ENCODE data around the gene ASTN2. TPM values are rescaled to one million over a fixed set of nuclear protein-coding genes. Genes with fewer than 3 reads are reported as not detected.
A peak's percentile ranks its signal among the peaks of the same experiment; 100 is the strongest.

Gene ASTN2
- total RNA-seq, 4 donors from 2014 or later = 3.3 to 10.2 (median 6.3) TPM

DNA sequence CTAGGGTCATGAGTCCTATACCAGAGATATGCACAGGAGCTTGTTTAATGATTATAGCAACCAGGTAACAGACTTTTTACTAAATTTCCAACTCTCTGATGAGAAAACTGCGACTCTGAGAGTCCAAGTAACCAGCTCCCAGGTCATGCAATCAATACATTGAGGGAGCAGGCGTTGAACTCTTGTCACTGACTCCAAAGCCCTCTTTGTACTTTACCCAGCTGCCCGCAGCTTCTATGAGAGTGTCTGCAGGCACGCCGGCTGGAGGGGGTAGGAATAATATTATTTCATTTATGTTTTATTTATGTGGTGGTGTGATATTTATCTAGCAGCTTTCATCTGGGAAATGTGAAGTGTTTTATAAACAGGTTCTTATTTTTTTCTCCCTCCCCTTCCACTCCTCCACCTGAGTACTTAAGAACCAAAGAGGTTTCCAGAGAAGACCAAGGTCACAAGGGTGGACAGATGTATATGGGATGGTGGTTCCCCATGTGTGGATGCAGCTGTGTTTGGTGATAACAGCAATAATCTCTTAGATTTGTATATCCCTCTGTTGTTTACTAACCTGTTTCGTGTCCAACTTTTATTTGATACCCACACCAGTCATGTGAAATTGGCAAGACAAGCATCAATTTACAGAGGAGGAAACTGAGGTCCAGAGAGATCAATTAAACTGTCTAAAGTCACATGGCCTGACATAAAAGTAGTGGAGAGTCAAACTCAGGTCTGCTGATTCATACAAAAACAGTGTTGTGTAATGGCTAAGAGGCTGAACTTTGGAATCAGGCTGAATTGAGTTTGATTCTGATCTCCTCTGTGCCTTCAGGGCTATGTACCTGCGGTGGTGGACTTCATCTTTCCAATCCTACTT lies 867.9 kb downstream of the ASTN2 start:
- Histone ChIP-seq H3K4me3 (no peak overlapping the region), H3K36me3 (no peaks in the 10 kb centered on the region), H3K27me3 (no peaks in the 10 kb centered on the region), H3K9me3 (no peaks in the 10 kb centered on the region), H3K4me1 (peaks cover 0 to 7% (median 4%) of the 10 kb centered on the region in 4 donors), H3K27ac (peak overlapping the region in 2 of 4 donors; percentile 64 to 84)
- DNase-seq = peak in 1 of 3 donors; percentile 50
- TF ChIP-seq, protein P1, sequence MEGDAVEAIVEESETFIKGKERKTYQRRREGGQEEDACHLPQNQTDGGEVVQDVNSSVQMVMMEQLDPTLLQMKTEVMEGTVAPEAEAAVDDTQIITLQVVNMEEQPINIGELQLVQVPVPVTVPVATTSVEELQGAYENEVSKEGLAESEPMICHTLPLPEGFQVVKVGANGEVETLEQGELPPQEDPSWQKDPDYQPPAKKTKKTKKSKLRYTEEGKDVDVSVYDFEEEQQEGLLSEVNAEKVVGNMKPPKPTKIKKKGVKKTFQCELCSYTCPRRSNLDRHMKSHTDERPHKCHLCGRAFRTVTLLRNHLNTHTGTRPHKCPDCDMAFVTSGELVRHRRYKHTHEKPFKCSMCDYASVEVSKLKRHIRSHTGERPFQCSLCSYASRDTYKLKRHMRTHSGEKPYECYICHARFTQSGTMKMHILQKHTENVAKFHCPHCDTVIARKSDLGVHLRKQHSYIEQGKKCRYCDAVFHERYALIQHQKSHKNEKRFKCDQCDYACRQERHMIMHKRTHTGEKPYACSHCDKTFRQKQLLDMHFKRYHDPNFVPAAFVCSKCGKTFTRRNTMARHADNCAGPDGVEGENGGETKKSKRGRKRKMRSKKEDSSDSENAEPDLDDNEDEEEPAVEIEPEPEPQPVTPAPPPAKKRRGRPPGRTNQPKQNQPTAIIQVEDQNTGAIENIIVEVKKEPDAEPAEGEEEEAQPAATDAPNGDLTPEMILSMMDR (IDR thresholded peaks at IDR 0.05) = no peak
- no peak for TF ChIP-seq POLR2A (IDR thresholded peaks at IDR 0.05)

DNA sequence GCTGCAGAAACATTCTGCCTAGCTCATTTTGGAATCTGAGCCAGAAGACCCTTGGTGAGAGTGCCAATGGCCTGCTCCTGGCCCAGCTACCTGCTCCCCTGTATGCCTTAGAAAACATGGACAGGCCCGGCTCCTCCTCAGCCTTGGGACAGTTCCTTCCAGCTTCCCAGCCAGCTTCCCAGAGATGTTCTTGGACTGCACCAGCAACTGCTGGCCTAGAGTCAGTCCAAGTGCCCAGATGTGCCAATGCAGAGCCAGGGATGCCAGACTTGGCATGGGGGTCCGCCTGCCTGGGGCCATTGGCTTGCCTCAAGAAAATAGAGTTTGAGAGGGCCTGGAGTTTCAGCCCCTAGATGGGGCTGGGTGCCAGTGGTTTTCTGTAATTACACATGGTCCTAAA lies 870.0 kb downstream of the ASTN2 start:
- no peaks in the 10 kb centered on the region for H3K36me3 ChIP-seq
- DNase-seq = no peak
- H3K4me3 ChIP-seq = no peak overlapping the region
- TF ChIP-seq, protein P1 (IDR thresholded peaks at IDR 0.05) = no peak
- TF ChIP-seq POLR2A (IDR thresholded peaks at IDR 0.05) = no peak
- peaks cover 0 to 5% (median 2%) of the 10 kb centered on the region in 4 donors for H3K4me1 ChIP-seq
- no peaks in the 10 kb centered on the region for H3K27me3 ChIP-seq
- no peak overlapping the region for H3K27ac ChIP-seq
- no peaks in the 10 kb centered on the region for H3K9me3 ChIP-seq

DNA sequence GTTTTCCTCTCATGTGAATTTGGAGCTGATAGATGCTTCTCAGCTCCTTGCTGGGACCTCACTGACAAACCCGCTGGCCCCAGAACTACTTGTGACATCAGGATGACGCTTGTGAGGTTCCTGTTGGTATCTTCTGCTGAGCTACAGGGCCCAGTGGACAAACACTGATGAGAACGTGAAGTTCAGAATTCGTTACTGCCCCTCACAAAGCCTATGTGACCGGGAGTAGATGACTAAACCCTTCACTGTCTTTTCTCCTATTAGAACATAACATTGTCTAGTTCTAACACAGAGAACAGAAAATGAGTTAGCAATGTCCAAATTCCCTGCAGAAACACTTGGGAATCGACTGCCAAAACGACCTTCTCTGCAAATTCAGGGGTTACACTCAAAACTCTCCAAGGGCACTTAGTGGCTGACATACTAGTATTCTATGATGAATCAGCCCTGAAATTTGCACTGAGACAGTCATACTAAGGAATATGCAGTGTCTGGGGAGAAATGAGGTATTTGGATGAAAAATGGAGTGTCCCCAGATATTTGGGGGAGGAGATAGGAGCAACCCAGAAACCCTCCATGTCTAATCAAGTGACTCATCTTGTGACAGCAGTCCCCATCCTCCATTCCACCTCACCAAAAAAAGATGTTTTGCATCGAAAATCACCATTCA lies 871.0 kb downstream of the ASTN2 start:
- Histone ChIP-seq H3K4me3 (no peak overlapping the region), H3K27ac (no peak overlapping the region), H3K27me3 (no peaks in the 10 kb centered on the region), H3K36me3 (no peaks in the 10 kb centered on the region), H3K9me3 (no peaks in the 10 kb centered on the region), H3K4me1 (peaks cover 0 to 5% (median 2%) of the 10 kb centered on the region in 4 donors)
- TF ChIP-seq POLR2A (IDR thresholded peaks at IDR 0.05) = no peak
- TF ChIP-seq, protein P1 (IDR thresholded peaks at IDR 0.05) = no peak
- DNase-seq = no peak

DNA sequence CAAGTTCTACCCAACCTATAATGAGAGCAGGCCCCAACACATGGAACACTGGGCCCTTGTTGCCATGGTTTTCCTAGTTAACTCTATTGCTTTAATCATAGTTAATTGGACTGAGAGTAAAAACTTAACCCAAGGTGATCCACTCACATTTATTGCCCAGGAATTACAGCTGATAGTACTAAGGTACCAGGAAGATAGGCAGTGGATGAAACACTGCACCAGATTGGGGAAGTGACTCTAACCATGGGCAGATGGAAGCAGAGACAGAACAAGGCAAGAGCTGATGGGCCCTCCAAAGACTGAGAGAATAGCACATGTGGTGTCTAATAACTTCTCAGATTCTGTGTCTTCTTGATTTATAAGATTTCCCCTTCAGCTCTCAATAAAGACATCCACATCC lies 873.5 kb downstream of the ASTN2 start:
- Histone ChIP-seq H3K27me3 (no peaks in the 10 kb centered on the region), H3K4me3 (no peak overlapping the region), H3K4me1 (no peaks in the 10 kb centered on the region), H3K27ac (no peak overlapping the region), H3K36me3 (no peaks in the 10 kb centered on the region), H3K9me3 (peaks cover 0 to 5% (median 0%) of the 10 kb centered on the region in 4 donors)
- no peak for DNase-seq
- no peak for TF ChIP-seq POLR2A (IDR thresholded peaks at IDR 0.05)
- TF ChIP-seq, protein P1 (IDR thresholded peaks at IDR 0.05) = no peak

DNA sequence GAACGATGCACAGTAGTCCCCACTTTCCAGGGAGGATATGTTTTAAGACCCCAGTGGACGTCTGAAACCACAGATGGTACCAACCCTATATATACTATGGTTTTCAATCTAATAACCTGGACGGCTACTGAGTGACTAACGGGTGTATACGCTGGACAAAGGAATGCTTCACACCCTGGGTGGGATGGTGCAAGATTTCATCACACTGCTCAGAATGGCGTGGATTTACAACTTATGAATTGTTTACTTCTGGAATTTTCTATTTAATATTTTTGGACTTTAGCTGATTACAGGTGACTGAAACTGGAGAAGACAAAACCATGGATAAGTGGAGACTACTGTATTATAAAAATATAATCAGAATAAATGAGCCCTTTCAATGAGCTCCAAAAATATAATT lies 875.3 kb downstream of the ASTN2 start:
- no peak overlapping the region for H3K4me3 ChIP-seq
- H3K4me1 ChIP-seq = no peaks in the 10 kb centered on the region
- H3K27me3 ChIP-seq = no peaks in the 10 kb centered on the region
- DNase-seq = no peak
- H3K27ac ChIP-seq = no peak overlapping the region
- H3K9me3 ChIP-seq = peaks cover 0 to 5% (median 0%) of the 10 kb centered on the region in 4 donors
- H3K36me3 ChIP-seq = no peaks in the 10 kb centered on the region
- no peak for TF ChIP-seq POLR2A (IDR thresholded peaks at IDR 0.05)

DNA sequence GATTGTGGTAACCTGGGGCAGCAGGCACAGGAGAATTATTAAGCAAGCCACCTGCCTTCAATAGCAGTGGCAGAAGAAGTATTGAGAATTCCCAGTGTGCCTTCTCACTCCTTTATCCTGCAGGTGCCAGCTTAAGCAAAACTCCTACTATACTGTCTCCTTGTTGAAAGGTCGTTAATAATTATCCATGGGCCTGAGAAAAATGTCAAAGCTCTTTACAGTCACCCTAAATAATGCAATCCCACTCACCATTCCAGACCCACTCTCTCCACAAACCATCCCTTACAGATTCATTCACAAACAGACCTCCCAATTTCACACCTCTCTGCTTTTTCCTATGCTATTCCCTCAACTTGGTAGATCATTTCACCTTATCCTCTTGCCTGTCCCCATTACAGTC lies 889.2 kb downstream of the ASTN2 start:
- DNase-seq = no peak
- Histone ChIP-seq H3K4me3 (no peak overlapping the region), H3K4me1 (peaks cover 0 to 7% (median 2%) of the 10 kb centered on the region in 4 donors), H3K27me3 (no peaks in the 10 kb centered on the region), H3K9me3 (no peaks in the 10 kb centered on the region), H3K36me3 (no peaks in the 10 kb centered on the region), H3K27ac (no peak overlapping the region)
- TF ChIP-seq POLR2A (IDR thresholded peaks at IDR 0.05) = no peak
- TF ChIP-seq, protein P1 (IDR thresholded peaks at IDR 0.05) = no peak

Data from Peyer's patch (tissue), 4 donors.